Epidermal melanocyte (primary cell): ENCODE results near the gene ALG12.

Experiments
- DNase-seq: peaks from one replicate; pipeline ENCODE4 v3.0.0; 2011; ENCODE audit warnings: low spot score; ENCODE audit not compliant: insufficient read length

Gene ALG12

GRCh38 chr22:49917974-49918910, at the start of gene ALG12, which contains the start of gene CRELD2:
TSS of gene ALG12 (minus strand) at chr22:49918438. CDS start at chr22:49913765, 4,673 bp downstream.
TSS of gene CRELD2 (plus strand) at chr22:49918634. CDS start at chr22:49918770, 136 bp downstream.
- DNase-seq, result peak; percentile 98

- no peak for DNase-seq
These were observed 49.5 kb upstream of the ALG12 start for GRCh38 chr22:49967706-49968208.

GRCh38 chr22:49966774-49967705, 48.8 kb upstream of the ALG12 start:
- no peak for DNase-seq

GRCh38 chr22:49966041-49966773, 48.0 kb upstream of the ALG12 start:
- no peak for DNase-seq

GRCh38 chr22:49965091-49966040, 47.1 kb upstream of the ALG12 start:
- DNase-seq, result no peak

GRCh38 chr22:49964136-49965090, 46.2 kb upstream of the ALG12 start:
- DNase-seq, result no peak

GRCh38 chr22:49963647-49964026, 45.4 kb upstream of the ALG12 start:
- no peak for DNase-seq

- DNase-seq, result no peak
These were observed 44.8 kb upstream of the ALG12 start for GRCh38 chr22:49962751-49963646.

- peak; percentile 93 for DNase-seq
These were observed 43.9 kb upstream of the ALG12 start for GRCh38 chr22:49962012-49962750.

GRCh38 chr22:49961601-49962011, 43.4 kb upstream of the ALG12 start:
- no peak for DNase-seq

GRCh38 chr22:49961005-49961600, 42.9 kb upstream of the ALG12 start:
- DNase-seq, result no peak

GRCh38 chr22:49960159-49961004, 42.1 kb upstream of the ALG12 start, which contains the start of gene PIM3:
TSS of gene PIM3 (plus strand) at chr22:49960772. CDS start at chr22:49960948, 176 bp downstream.
- DNase-seq, result peak; percentile 100

- no peak for DNase-seq
These were observed 41.5 kb upstream of the ALG12 start for GRCh38 chr22:49959782-49960158.

GRCh38 chr22:49958931-49959781, 40.9 kb upstream of the ALG12 start:
- DNase-seq, result no peak
